ENCODE results near the gene PNPLA3. TPM values are rescaled to one million over a fixed set of nuclear protein-coding genes. Genes with fewer than 3 reads are reported as not detected.

PNPLA3 gene
- total RNA-seq, 1 donor from 2014 or later = 2.5 TPM

- Mint-ChIP-seq H3K4me3 (ENCODE audit: unreplicated experiment) (no peak overlapping the region), H3K9me3 (ENCODE audit: low read depth) (no peaks in the 10 kb centered on the region), H3K4me1 (ENCODE audit: low read depth) (no peaks in the 10 kb centered on the region), H3K27me3 (ENCODE audit: low read depth) (peaks cover 32% of the 10 kb centered on the region), H3K27ac (ENCODE audit: unreplicated experiment) (no peak overlapping the region), H3K36me3 (ENCODE audit: low read depth) (peaks cover 1% of the 10 kb centered on the region)
- TF ChIP-seq CTCF (IDR thresholded peaks at IDR 0.05) = no peak
- peak; percentile 72 for DNase-seq (ENCODE audit: low spot score)
Measured at GRCh38 chr22:43879901-43880540, 43.6 kb upstream of the PNPLA3 start.

GRCh38 chr22:43880541-43880991 is 43.0 kb upstream of the PNPLA3 start:
- Mint-ChIP-seq H3K27me3 (ENCODE audit: low read depth) (peaks cover 32% of the 10 kb centered on the region), H3K4me1 (ENCODE audit: low read depth) (no peaks in the 10 kb centered on the region), H3K27ac (ENCODE audit: unreplicated experiment) (no peak overlapping the region), H3K4me3 (ENCODE audit: unreplicated experiment) (no peak overlapping the region), H3K9me3 (ENCODE audit: low read depth) (no peaks in the 10 kb centered on the region), H3K36me3 (ENCODE audit: low read depth) (peaks cover 1% of the 10 kb centered on the region)
- TF ChIP-seq CTCF (IDR thresholded peaks at IDR 0.05) = no peak
- peak; percentile 75 for DNase-seq (ENCODE audit: low spot score)

- Mint-ChIP-seq H3K36me3 (ENCODE audit: low read depth) (peaks cover 1% of the 10 kb centered on the region), H3K27ac (ENCODE audit: unreplicated experiment) (no peak overlapping the region), H3K27me3 (ENCODE audit: low read depth) (peaks cover 26% of the 10 kb centered on the region), H3K9me3 (ENCODE audit: low read depth) (no peaks in the 10 kb centered on the region), H3K4me3 (ENCODE audit: unreplicated experiment) (no peak overlapping the region), H3K4me1 (ENCODE audit: low read depth) (no peaks in the 10 kb centered on the region)
- peak; percentile 88 for DNase-seq (ENCODE audit: low spot score)
- TF ChIP-seq CTCF (IDR thresholded peaks at IDR 0.05) = no peak
Measured at GRCh38 chr22:43881091-43882061, 42.2 kb upstream of the PNPLA3 start.

- Mint-ChIP-seq H3K4me3 (ENCODE audit: unreplicated experiment) (no peak overlapping the region), H3K27me3 (ENCODE audit: low read depth) (peaks cover 29% of the 10 kb centered on the region), H3K27ac (ENCODE audit: unreplicated experiment) (no peak overlapping the region), H3K9me3 (ENCODE audit: low read depth) (no peaks in the 10 kb centered on the region), H3K4me1 (ENCODE audit: low read depth) (no peaks in the 10 kb centered on the region), H3K36me3 (ENCODE audit: low read depth) (peaks cover 1% of the 10 kb centered on the region)
- peak; percentile 50 for DNase-seq (ENCODE audit: low spot score)
- TF ChIP-seq CTCF (IDR thresholded peaks at IDR 0.05) = no peak
Measured at GRCh38 chr22:43882122-43882767, 41.4 kb upstream of the PNPLA3 start.

All from chondrocyte (in vitro differentiated cells).